ENCODE measurements around the gene PKNOX2. TPM values are rescaled to one million over a fixed set of nuclear protein-coding genes. Genes with fewer than 3 reads are reported as not detected.

PKNOX2 gene
- total RNA-seq, 6 experiments from 2014 or later, result 0.10 TPM; not detected in 5

- Mint-ChIP-seq H3K27ac (no peak overlapping the region), H3K4me3 (no peak overlapping the region), H3K36me3 (ENCODE audit: low read depth) (no peaks in the 10 kb centered on the region), H3K27me3 (ENCODE audit: insufficient read depth) (peaks cover 16% of the 10 kb centered on the region), H3K9me3 (no peaks in the 10 kb centered on the region), H3K4me1 (ENCODE audit: low read depth) (no peaks in the 10 kb centered on the region)
- no peak for DNase-seq
- no peak for TF ChIP-seq CTCF (IDR thresholded peaks at IDR 0.05)
These were observed 86.0 kb downstream of the PKNOX2 start for GRCh38 chr11:125250318-125251213.

GRCh38 chr11:125251214-125251545, 86.6 kb downstream of the PKNOX2 start:
- H3K9me3 Mint-ChIP-seq, result no peaks in the 10 kb centered on the region
- H3K36me3 Mint-ChIP-seq (ENCODE audit: low read depth), result no peaks in the 10 kb centered on the region
- no peak overlapping the region for H3K27ac Mint-ChIP-seq
- TF ChIP-seq CTCF (IDR thresholded peaks at IDR 0.05), result no peak
- DNase-seq, result no peak
- peaks cover 19% of the 10 kb centered on the region for H3K27me3 Mint-ChIP-seq (ENCODE audit: insufficient read depth)
- no peak overlapping the region for H3K4me3 Mint-ChIP-seq
- H3K4me1 Mint-ChIP-seq (ENCODE audit: low read depth), result no peaks in the 10 kb centered on the region

- no peaks in the 10 kb centered on the region for H3K4me1 Mint-ChIP-seq (ENCODE audit: low read depth)
- DNase-seq, result no peak
- no peaks in the 10 kb centered on the region for H3K9me3 Mint-ChIP-seq
- no peak overlapping the region for H3K4me3 Mint-ChIP-seq
- no peaks in the 10 kb centered on the region for H3K36me3 Mint-ChIP-seq (ENCODE audit: low read depth)
- no peak overlapping the region for H3K27ac Mint-ChIP-seq
- no peak for TF ChIP-seq CTCF (IDR thresholded peaks at IDR 0.05)
- peaks cover 25% of the 10 kb centered on the region for H3K27me3 Mint-ChIP-seq (ENCODE audit: insufficient read depth)
These were observed 87.4 kb downstream of the PKNOX2 start for GRCh38 chr11:125251956-125252355.

GRCh38 chr11:125253289-125253688, 88.7 kb downstream of the PKNOX2 start:
- no peak for TF ChIP-seq CTCF (IDR thresholded peaks at IDR 0.05)
- Mint-ChIP-seq H3K36me3 (ENCODE audit: low read depth) (no peaks in the 10 kb centered on the region), H3K4me1 (ENCODE audit: low read depth) (no peaks in the 10 kb centered on the region), H3K4me3 (no peak overlapping the region), H3K27me3 (ENCODE audit: insufficient read depth) (peaks cover 26% of the 10 kb centered on the region), H3K9me3 (no peaks in the 10 kb centered on the region), H3K27ac (no peak overlapping the region)
- DNase-seq, result no peak

- no peaks in the 10 kb centered on the region for H3K4me1 Mint-ChIP-seq (ENCODE audit: low read depth)
- no peak overlapping the region for H3K27ac Mint-ChIP-seq
- no peak for DNase-seq
- no peaks in the 10 kb centered on the region for H3K36me3 Mint-ChIP-seq (ENCODE audit: low read depth)
- H3K9me3 Mint-ChIP-seq, result no peaks in the 10 kb centered on the region
- H3K4me3 Mint-ChIP-seq, result no peak overlapping the region
- H3K27me3 Mint-ChIP-seq (ENCODE audit: insufficient read depth), result peaks cover 26% of the 10 kb centered on the region
- TF ChIP-seq CTCF (IDR thresholded peaks at IDR 0.05), result no peak
These were observed 89.4 kb downstream of the PKNOX2 start for GRCh38 chr11:125253795-125254525.

Measured in HFFc6 (cell line).